A673 (cell line): ENCODE results near the gene KRT86. TPM values are rescaled to one million over a fixed set of nuclear protein-coding genes. Genes with fewer than 3 reads are reported as not detected.

Experiments used
- BruUV-seq: library from RNA; stranded (reverse); fragments of 400-500 nt; replicated peaks from 2 replicates; lab custom pipeline; 2021; lab: Mats Ljungman, UMichigan
- CTCF ChIA-PET: fragments of 300-600 bp; sonication (Branson Sonifier 250); formaldehyde crosslinking; loops from one replicate; lab custom pipeline; 2022; ENCODE audit warnings: antibody characterized with exemption; lab: Charles Lee
- POLR2A ChIA-PET: fragments of 300-600 bp; sonication (Branson Sonifier 250); formaldehyde crosslinking; loops from one replicate; lab custom pipeline; 2022; ENCODE audit warnings: antibody characterized with exemption; ENCODE audit not compliant: low non-redundant PET; lab: Charles Lee
- DNase-seq: peaks from one replicate; pipeline ENCODE4 v3.0.0-alpha.2; 2015; ENCODE audit warnings: low spot score
- H3K27ac ChIP-seq: fragments of 200-600 bp; sonication (generic); 2 replicates; pipeline ENCODE4 v1.5.1; 2016; ENCODE audit warnings: mixed run types, low read depth, mild to moderate bottlenecking, mixed read lengths, antibody characterized with exemption, low read length; ENCODE audit not compliant: poor library complexity, severe bottlenecking
- H3K27me3 ChIP-seq: fragments of 200-600 bp; sonication (generic); replicated peaks from 2 replicates; pipeline ENCODE4 v1.6.1; 2017; ENCODE audit warnings: mixed run types, low read depth, mild to moderate bottlenecking, mixed read lengths, antibody characterized with exemption, low read length; ENCODE audit not compliant: insufficient read depth, poor library complexity
- H3K36me3 ChIP-seq: fragments of 200-600 bp; sonication (generic); 2 replicates; pipeline ENCODE4 v1.6.1; 2016; ENCODE audit warnings: mixed run types, mild to moderate bottlenecking, mixed read lengths, antibody characterized with exemption, low read length; ENCODE audit not compliant: insufficient read depth, poor library complexity, severe bottlenecking
- H3K4me1 ChIP-seq: fragments of 200-600 bp; sonication (generic); 2 replicates; pipeline ENCODE4 v1.6.1; 2017; ENCODE audit warnings: mixed run types, mild to moderate bottlenecking, mixed read lengths, antibody characterized with exemption, low read length; ENCODE audit not compliant: insufficient read depth, poor library complexity, severe bottlenecking
- H3K4me3 ChIP-seq: fragments of 200-600 bp; sonication (generic); 2 replicates; pipeline ENCODE4 v1.5.1; 2016; ENCODE audit warnings: low read depth, mixed run types, mild to moderate bottlenecking, mixed read lengths, low read length; ENCODE audit not compliant: poor library complexity, severe bottlenecking
- H3K9me3 ChIP-seq: fragments of 200-600 bp; sonication (generic); 2 replicates; pipeline ENCODE4 v1.6.1; 2016; ENCODE audit warnings: mixed run types, low read depth, mild to moderate bottlenecking, mixed read lengths, antibody characterized with exemption, low read length; ENCODE audit not compliant: poor library complexity, severe bottlenecking
- CTCF ChIP-seq: fragments of 300-800, 200-600 bp; sonication (generic); conservative IDR thresholded peaks from 2 replicates; pipeline ENCODE4 v1.5.1; 2017; ENCODE audit warnings: low read depth, mild to moderate bottlenecking, antibody characterized with exemption, low read length, moderate library complexity, mixed read lengths
- EZH2 ChIP-seq: fragments of 200-600 bp; sonication (generic); IDR thresholded peaks from 2 replicates; pipeline ENCODE4 v1.6.1; 2017; ENCODE audit warnings: borderline replicate concordance, low read depth, mild to moderate bottlenecking, mixed read lengths, antibody characterized with exemption, low read length; ENCODE audit not compliant: poor library complexity, severe bottlenecking
- intact Hi-C: fragments of 100-400 bp; cut with micrococcal nuclease; formaldehyde crosslinking; loops from one replicate; pipeline ENCODE4 v1.10.0; 2022; ENCODE audit not compliant: unreplicated experiment
- total RNA-seq: library from RNA; stranded (reverse); gene quantifications from 2 replicates; pipeline ENCODE4 v1.2.3, GENCODE V29; 2021

KRT86 gene
- total RNA-seq, 1 experiment from 2014 or later, result not detected

- ChIA-PET POLR2A (no interaction called here), CTCF (no interaction called here)
- Histone ChIP-seq H3K27ac (no peak overlapping the region), H3K9me3 (no peaks in the 10 kb centered on the region), H3K36me3 (no peaks in the 10 kb centered on the region), H3K4me1 (no peaks in the 10 kb centered on the region), H3K4me3 (no peak overlapping the region), H3K27me3 (peaks cover 12% of the 10 kb centered on the region)
- BruUV-seq, result no TSS peak
- intact Hi-C loops, result no loop called here
- TF ChIP-seq CTCF, result no peak
- no peak for TF ChIP-seq EZH2
- no peak for DNase-seq
Measured at GRCh38 chr12:52234223-52234810, 40.1 kb upstream of the KRT86 start.

- intact Hi-C loops, result no loop called here
- POLR2A ChIA-PET, result no interaction called here
- H3K4me3 ChIP-seq, result no peak overlapping the region
- no peaks in the 10 kb centered on the region for H3K9me3 ChIP-seq
- peaks cover 12% of the 10 kb centered on the region for H3K27me3 ChIP-seq
- TF ChIP-seq EZH2, result no peak
- TF ChIP-seq CTCF, result no peak
- CTCF ChIA-PET, result no interaction called here
- no peaks in the 10 kb centered on the region for H3K4me1 ChIP-seq
- no peaks in the 10 kb centered on the region for H3K36me3 ChIP-seq
- no peak for DNase-seq
- H3K27ac ChIP-seq, result no peak overlapping the region
- BruUV-seq, result no TSS peak
Measured at GRCh38 chr12:52235001-52235764, 39.3 kb upstream of the KRT86 start.

GRCh38 chr12:52235822-52236361 lies 38.6 kb upstream of the KRT86 start:
- Histone ChIP-seq H3K27me3 (peaks cover 12% of the 10 kb centered on the region), H3K4me3 (no peak overlapping the region), H3K4me1 (no peaks in the 10 kb centered on the region), H3K9me3 (no peaks in the 10 kb centered on the region), H3K27ac (no peak overlapping the region), H3K36me3 (no peaks in the 10 kb centered on the region)
- intact Hi-C loops, result no loop called here
- no peak for DNase-seq
- ChIA-PET POLR2A (no interaction called here), CTCF (no interaction called here)
- TF ChIP-seq CTCF (no peak), EZH2 (no peak)
- no TSS peak for BruUV-seq
